Testis (tissue), 3 donors: Measurements from ENCODE around the gene RPGRIP1. TPM values are rescaled to one million over a fixed set of nuclear protein-coding genes. Genes with fewer than 3 reads are reported as not detected.
"Not testable (repeated sequence)": the region's sequence is repeated elsewhere in the genome, so short reads cannot be mapped to it uniquely, and the experiment has no call there.

Source experiments
- DNase-seq: peaks from one replicate; pipeline ENCODE4 v3.0.0-alpha.2; 2019
- H3K27ac ChIP-seq, 2 donors: fragments of 200-600 bp; sonication (generic); one replicate each; pipeline ENCODE4 v1.5.1; 2019
- H3K27me3 ChIP-seq: fragments of 200-600 bp; sonication (generic); one replicate; pipeline ENCODE4 v1.5.1; 2019
- H3K36me3 ChIP-seq: fragments of 200-600 bp; sonication (generic); one replicate; pipeline ENCODE4 v1.5.1; 2017; ENCODE audit warnings: low read depth; ENCODE audit errors: missing control alignments
- H3K4me1 ChIP-seq: fragments of 200-600 bp; sonication (generic); one replicate; pipeline ENCODE4 v1.5.1; 2019
- H3K4me3 ChIP-seq, 2 donors: fragments of 200-600 bp; sonication (generic); one replicate each; pipeline ENCODE4 v1.5.1; 2017 to 2019
- H3K9me3 ChIP-seq: fragments of 200-600 bp; sonication (generic); one replicate; pipeline ENCODE4 v1.5.1; 2017
- CTCF ChIP-seq, 3 experiments: fragments of 450-650 bp in 2 of 3; fragments of 200-600 bp in 1 of 3; sonication (generic) in 1 of 3; IDR thresholded peaks; one replicate each; pipeline ENCODE4 v1.5.1; 2016 to 2019; ENCODE audit warnings: antibody characterized with exemption in 3 of 3, mild to moderate bottlenecking in 2 of 3, moderate library complexity in 1 of 3
- POLR2A ChIP-seq: fragments of 450-650 bp; IDR thresholded peaks from one replicate; pipeline ENCODE4 v1.6.1; 2017; ENCODE audit warnings: antibody characterized with exemption, mild to moderate bottlenecking, moderate library complexity
- WGBS, 2 donors: methylation state at CpG; one replicate each; pipeline ENCODE4 v1.1.5; 2018; 5-methylcytosine and 5-hydroxymethylcytosine counted together
- intact Hi-C: fragments of 100-400 bp; cut with DNase I; formaldehyde crosslinking; loops from one replicate; pipeline ENCODE4 v1.15.1; 2023; ENCODE audit warnings: low total_unique reads
- polyA plus RNA-seq: library from polyadenylated mRNA; stranded (reverse); fragments of 350-450 nt; fragmentation: Illumina TruSeq; extraction: RNeasy Lipid Tissue Mini Kit (QIAGEN cat#74804); gene quantifications from one replicate; pipeline ENCODE4 v1.2.3, GENCODE V29; 2014; ENCODE audit warnings: low read depth, low replicate concordance; ENCODE audit not compliant: insufficient read depth
- total RNA-seq, 2 donors: library from RNA; depleted of rRNA; stranded (reverse); fragments of >200 nt; gene quantifications; one replicate each; pipeline ENCODE4 v1.2.3, GENCODE V29; 2016

Gene RPGRIP1
- total and polyA plus RNA-seq, 3 donors from 2014 or later, result 35.7 to 110 (median 38.9) TPM

GRCh38 chr14:21287168-21287567, 7.3 kb downstream of the RPGRIP1 start:
- H3K27me3 ChIP-seq, result no peaks in the 10 kb centered on the region
- H3K27ac ChIP-seq, result no peak overlapping the region
- H3K4me1 ChIP-seq, result no peaks in the 10 kb centered on the region
- DNase-seq, result no peak
- intact Hi-C loops, result no loop called here
- no peak overlapping the region for H3K4me3 ChIP-seq
- no peaks in the 10 kb centered on the region for H3K9me3 ChIP-seq
- TF ChIP-seq POLR2A (no peak), CTCF (IDR thresholded peaks at IDR 0.05) (no peak)
- WGBS, 2 donors, result 93 to 96% methylated on average over 6 of the region's 6 CpGs
- no peaks in the 10 kb centered on the region for H3K36me3 ChIP-seq

GRCh38 chr14:21294026-21294425, 14.1 kb downstream of the RPGRIP1 start:
- H3K4me1 ChIP-seq, H3K27ac ChIP-seq, DNase-seq, H3K27me3 ChIP-seq, H3K4me3 ChIP-seq, intact Hi-C loops, H3K9me3 ChIP-seq, H3K36me3 ChIP-seq: not testable (repeated sequence)
- 85 to 90% methylated on average over 8 of the region's 8 CpGs for WGBS, 2 donors

GRCh38 chr14:21298358-21298757, 18.5 kb downstream of the RPGRIP1 start:
- no peak overlapping the region for H3K4me3 ChIP-seq
- no peak for DNase-seq
- H3K9me3 ChIP-seq, result no peaks in the 10 kb centered on the region
- no peak for TF ChIP-seq POLR2A
- no peak for TF ChIP-seq CTCF (IDR thresholded peaks at IDR 0.05)
- 90 to 91% methylated on average over 12 of the region's 12 CpGs for WGBS, 2 donors
- no peaks in the 10 kb centered on the region for H3K4me1 ChIP-seq
- H3K36me3 ChIP-seq, result no peaks in the 10 kb centered on the region
- no peaks in the 10 kb centered on the region for H3K27me3 ChIP-seq
- intact Hi-C loops, result no loop called here
- H3K27ac ChIP-seq, result no peak overlapping the region

- no peak overlapping the region for H3K27ac ChIP-seq
- intact Hi-C loops, result no loop called here
- H3K4me1 ChIP-seq, result no peaks in the 10 kb centered on the region
- TF ChIP-seq CTCF (IDR thresholded peaks at IDR 0.05), result no peak
- no peak for TF ChIP-seq POLR2A
- no peaks in the 10 kb centered on the region for H3K27me3 ChIP-seq
- 82 to 85% methylated on average over 10 of the region's 10 CpGs for WGBS, 2 donors
- H3K4me3 ChIP-seq, result no peak overlapping the region
- no peaks in the 10 kb centered on the region for H3K9me3 ChIP-seq
- H3K36me3 ChIP-seq, result no peaks in the 10 kb centered on the region
- no peak for DNase-seq
Observed at GRCh38 chr14:21299562-21300130, 19.8 kb downstream of the RPGRIP1 start.

GRCh38 chr14:21300892-21301291, 21.0 kb downstream of the RPGRIP1 start:
- DNase-seq, result peak; percentile 17
- Histone ChIP-seq H3K9me3 (no peaks in the 10 kb centered on the region), H3K4me1 (no peaks in the 10 kb centered on the region), H3K27me3 (no peaks in the 10 kb centered on the region), H3K4me3 (peak overlapping the region in 1 of 2 donors; percentile 36), H3K27ac (no peak overlapping the region), H3K36me3 (no peaks in the 10 kb centered on the region)
- TF ChIP-seq POLR2A (no peak), CTCF (IDR thresholded peaks at IDR 0.05) (no peak)
- 0 to 3% methylated on average over 11 to 30 of the region's 30 CpGs for WGBS, 2 donors
- intact Hi-C loops, result no loop called here
